GM19240 (cell line): ENCODE measurements around the gene JCHAIN.
A peak's percentile ranks its signal among the peaks of the same experiment; 100 is the strongest.
"Not testable (repeated sequence)": the region's sequence is repeated elsewhere in the genome, so short reads cannot be mapped to it uniquely, and the experiment has no call there.

Experiments
- DNase-seq: peaks from one replicate; pipeline ENCODE4 v3.0.0; 2011; ENCODE audit warnings: low spot score; ENCODE audit not compliant: insufficient read length

The JCHAIN gene

DNA sequence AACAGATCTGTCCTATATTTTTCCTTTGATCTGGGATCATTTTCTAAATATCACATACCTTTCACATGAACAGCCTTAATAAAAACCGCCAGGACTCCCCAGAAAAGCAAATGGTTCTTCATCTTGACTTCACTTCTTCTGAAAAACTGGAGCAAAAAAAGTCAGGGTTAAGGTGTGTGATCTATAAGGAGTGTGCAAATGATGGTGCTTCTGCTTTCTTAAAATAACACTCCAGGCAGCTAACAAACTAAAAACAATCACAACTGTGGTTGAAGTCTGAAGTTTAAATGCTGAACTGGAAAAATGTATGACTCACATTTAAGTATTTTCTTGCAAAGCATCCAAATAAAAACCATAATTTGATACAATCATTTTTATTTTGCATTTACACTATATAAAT lies at the start of gene JCHAIN:
TSS of gene JCHAIN (minus strand) at position 140 of the 400 bp plus-strand sequence. CDS start at position 122, 18 bp downstream.
- no peak for DNase-seq

DNA sequence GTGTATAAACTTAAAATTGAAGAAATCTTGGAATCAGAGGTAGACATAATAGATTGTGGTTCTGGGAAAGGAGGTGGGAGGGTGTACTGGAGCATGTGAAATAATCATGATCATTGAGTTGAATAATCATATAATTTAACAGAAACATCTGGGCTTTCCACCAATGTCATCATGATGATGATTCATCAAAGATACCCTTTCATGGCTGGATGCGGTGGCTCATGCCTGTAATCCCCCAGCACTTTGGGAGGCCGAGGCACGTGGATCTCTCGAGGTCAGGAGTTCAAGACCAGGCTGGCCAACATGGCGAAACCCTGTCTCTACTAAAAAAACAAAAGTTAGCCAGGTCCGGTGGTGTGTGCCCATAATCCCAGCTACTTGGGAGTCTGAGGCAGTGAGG lies 48.8 kb upstream of the JCHAIN start:
- DNase-seq: no peak

DNA sequence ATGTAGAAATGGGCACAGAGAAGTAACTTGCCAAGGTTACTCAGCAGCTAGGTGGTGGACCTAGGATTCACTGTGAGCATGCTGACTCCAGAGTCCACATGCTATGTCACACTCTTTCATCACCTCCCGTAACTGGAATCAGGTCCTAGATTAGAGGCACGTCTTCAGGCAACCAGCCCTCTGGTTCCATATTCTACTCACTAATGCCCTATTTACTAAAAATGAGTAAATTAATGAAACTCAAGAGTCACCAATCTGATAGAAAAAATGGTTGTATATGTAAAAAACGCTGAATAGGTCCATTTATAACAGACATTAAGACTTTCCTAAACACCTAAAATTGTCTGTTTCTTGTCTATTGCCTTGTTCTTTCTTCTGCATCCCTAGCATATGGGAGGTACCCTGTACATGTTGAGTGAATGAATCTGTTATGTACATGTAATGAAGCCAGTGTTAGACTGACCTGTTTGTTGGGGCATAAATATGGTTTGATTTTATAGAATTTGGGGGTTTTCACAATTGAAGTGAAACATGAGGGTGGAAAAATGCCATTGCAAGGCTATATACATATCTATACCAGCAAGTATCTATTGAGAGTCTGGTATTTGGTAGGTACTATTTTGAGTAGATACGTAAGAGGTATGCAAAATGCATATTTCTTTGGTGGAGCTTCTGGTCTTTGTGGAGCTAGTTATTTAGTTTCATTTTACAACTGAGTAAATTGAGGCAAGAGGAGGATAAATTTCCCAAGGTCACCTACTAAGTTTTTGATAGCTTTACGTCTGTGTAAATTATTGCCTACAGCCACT lies 48.0 kb upstream of the JCHAIN start:
- DNase-seq: no peak

DNA sequence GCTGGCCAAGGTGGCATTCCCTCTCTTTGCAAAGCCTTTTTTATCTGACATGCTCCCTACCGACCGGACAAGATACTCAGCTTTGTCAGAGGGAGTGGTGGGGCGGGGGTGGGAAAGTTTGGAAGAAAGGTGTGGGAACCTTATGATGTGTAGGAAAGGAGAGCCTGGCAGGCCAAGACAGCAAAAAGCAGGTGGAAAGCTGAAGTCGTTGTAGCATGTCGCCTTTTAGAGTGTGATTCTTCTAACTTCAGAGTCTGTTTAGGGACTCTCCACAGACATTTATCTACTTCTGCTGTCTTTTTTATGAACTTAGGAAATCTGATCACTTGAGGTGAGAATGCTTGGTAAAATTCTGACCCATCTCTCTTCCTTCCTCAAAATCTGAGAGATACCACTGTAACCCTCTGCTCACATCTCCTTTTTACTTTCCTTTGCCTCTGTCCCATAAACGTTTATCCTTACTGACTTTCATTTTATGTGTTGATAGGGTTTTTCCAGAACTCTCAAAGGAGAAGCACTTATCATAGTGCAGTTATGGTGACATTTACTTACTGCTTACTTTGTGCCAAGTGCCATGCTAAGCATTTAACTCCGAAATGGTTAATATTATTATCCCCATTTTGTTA lies 47.3 kb upstream of the JCHAIN start:
- DNase-seq: no peak

DNA sequence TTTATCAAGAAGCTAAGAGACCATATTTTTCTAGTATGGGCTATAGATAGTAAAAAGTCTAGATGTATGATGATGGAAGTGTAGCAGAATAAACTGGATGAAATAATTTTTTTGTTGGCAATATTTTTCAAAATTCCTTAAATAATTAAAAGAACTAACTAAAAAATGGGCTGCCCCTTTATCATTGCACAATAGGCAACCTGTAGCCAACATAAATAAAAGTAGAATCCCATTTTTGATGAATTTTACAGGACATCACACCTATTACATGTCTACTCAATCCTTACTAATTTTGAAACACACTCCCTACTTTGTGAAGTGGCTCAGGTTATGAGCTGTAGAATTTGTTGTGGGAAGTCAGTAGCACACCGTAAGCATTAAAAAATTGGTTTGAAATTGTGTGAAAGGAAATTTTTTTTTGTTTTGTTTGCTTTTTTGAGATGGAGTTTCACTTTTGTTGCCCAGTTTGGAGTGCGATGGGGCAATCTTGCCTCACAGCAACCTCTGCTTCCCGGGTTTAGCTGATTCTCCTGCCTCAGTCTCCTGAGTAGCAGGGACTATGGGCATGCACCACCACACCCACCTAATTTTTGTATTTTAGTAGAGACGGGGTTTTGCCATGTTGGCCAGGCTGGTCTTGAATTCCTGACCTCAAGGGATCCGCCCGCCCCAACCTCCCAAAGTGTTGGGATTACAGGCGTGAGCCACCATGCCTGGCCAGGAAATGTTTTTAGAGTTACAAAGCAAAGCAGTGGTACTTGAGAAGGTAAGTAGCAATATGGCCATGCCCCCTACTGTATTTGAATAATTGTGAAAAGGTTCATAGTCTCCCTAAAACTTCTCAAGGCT lies 46.5 kb upstream of the JCHAIN start:
- no peak for DNase-seq

DNA sequence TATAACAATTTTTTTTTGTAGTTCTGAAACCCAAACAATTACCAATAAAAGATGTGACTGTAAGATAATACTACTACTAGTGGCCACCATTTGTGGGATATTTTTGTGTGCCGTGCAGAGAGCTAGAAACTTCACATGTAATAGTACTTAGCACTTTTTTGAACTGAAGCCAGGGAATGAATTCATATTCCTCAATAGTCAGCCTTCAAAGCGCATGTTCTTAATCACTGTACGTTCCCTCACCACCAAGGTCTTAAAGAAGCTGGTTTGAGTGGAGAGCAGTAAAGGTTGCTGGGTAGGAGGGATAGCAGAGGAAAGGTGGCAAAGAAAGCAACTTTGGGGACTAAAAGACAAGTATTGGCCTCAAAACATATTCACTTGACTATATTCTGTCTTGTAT lies 45.8 kb upstream of the JCHAIN start:
- no peak for DNase-seq

DNA sequence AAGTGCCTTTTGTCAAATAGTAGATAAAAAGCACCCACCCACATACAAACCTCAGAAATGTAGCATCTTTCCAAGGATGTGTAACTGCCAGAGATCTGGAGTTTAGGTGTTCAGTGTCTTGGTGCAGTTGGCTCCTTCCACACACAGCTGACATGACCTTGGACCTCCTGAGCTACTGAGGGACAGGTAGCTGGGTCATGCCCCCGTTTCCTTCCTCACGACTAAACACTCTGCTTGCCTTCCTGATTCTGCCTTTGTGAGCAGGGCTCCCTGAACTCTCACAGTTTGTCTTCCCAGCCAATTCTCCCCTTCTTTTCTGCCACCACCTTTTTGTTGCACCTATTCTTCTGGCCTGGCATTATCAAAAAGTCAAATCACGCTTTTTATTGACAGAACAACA lies 45.3 kb upstream of the JCHAIN start:
- no peak for DNase-seq

DNA sequence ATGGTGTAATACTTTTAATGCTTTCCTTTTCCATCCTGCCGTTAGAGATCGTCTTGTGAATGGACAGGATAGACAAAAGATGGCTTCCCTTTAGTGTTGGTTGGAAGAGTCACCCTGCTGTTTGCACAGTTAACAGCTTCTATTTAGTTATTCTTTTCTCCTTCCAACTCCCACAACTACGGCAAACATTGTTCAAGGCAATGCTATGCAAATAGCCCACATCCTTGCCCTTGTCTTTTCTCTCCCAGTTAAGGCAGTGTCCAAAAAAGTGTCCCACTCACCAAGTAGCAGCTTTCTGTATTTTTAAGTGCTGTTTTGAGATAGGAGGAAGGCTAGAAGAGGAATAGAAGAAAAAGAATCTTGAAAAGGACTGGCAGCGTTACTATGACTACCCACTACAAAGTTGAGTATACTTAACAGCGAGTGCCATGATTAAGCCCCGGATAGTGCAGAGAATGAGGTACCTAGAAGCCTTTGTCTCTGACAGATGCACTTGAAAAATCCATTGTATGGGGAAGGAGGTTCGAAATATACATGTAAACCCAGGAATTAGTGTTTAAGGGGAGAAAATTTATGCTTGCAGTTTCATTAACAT lies 43.4 kb upstream of the JCHAIN start:
- DNase-seq: no peak

DNA sequence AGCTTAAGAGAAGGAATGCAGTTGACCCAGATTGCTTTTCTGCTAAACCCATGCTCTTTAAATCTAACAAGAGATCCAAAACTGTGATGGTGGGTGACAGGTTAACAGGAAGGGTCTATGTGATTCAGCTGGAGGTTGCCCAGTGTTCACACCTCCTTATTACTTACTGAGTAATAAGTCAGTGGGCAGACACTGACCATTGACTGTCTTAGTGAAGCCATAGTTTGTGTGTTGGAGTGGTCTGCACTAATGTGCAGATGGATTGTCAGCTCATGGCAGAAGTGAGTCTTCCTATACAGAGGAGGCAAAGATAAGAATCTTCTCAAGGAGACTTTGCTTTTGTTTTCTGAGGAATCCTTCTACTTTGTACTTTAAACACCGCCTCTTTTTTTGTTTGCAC lies 40.2 kb upstream of the JCHAIN start:
- DNase-seq: no peak

DNA sequence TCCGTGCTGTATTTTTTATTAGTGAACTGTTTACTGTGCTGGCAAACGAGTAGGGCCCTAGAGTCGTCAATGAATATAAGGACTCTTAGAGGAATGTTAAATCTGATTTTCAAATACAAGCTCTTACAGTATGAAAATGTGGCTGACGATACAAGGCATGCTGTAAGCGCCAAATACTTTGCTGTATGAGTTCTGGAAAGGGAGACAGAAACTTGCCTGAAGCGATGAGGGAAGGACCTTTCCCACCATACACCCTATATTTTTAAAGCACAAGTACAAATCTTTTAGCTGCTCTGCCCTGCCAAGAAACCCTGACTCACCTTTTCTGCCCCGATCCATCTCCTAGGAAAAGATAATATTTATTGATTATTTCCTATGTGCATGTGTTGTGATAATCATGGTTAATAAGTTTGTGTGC lies 39.7 kb upstream of the JCHAIN start:
- no peak for DNase-seq

DNA sequence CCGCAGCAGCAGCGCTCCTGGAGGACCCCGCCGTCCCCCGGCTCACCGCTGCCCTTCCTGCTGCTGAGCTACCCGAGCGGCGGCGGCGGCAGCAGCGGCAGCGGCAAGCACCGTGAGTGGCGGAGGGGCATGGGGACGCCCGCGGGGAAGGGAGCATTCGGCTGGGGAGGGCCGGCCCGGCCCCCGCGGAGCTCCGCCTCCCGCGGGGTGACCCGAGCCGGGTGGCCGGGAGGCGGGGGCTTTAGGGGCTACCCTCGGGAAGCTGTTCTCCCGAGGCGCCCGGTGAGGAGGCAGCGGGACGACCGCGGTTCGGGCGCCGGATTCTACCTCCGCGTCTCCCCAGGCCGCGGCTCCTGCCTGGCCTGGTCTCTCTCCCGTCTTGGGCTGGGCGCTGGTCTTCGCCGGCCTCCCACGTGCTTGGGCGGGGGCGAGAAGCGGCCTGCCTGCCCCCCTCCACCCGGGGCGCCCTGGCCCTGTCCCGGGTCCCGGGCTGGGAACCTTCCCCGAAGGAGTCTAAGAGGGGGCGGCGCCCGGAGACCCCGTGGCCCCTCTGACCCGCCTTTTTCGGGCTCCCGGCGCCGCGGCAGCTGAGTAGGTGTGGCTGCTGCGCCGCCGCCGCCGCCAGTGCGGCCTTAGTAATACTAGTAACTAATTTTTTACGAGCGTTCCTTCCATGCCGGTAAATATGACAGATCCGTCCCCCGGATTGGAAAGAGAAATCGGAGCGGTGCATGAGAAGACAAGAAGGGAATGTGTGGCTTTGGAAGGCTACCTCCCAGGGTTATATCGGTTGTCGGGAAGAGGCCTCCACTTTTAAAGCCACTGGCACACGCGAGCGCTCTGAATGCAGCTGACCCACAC lies 39.1 kb upstream of the JCHAIN start:
- DNase-seq: peak; percentile 41

DNA sequence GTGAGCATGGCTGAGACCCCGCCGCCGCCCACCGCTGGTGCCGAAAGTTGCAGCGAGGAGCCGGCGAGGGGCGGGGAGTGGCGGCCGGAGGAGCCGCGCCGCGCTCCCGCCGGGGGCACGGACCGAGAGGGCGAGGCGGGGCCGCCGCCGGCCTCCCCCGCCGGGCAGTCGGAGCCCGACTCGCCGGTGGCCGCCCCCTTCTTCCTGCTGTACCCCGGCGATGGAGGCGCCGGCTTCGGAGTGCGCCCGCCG lies 38.5 kb upstream of the JCHAIN start:
- no peak for DNase-seq

DNA sequence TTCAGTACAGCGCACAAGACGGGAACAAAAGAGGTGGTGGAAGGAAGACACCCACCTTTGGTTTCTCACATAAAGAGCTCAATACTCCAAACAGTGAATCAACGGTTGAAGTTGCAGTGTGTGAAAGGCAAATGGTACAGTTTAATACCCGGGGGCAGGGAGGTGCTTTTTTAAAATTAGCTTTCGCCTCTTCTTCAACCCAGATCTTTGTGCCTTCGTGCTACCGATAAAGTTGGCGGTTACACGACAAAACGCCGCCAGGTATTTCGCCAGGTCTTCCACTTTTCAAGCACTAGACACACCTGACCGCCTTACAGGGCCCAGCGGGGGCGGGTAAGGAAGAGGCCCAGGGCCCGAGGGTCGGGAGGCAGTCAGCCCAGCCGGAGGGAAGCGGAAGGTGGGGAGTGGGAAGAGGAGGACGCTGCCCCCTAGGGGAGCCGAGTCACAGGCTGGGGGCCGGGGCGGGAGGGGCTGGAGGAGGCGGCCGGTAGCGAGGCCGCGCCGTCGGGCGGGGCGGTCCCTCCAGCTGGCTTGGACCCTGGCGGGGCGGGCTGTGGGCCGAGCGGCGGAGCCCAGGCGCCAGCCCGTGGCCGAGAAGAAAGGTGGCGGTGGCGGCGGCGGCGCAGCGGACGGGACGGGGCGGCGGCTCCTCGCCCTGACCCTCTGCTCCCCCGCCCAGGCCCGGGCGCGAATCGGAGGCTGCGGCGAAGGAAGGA lies 38.1 kb upstream of the JCHAIN start:
- DNase-seq: peak; percentile 47

DNA sequence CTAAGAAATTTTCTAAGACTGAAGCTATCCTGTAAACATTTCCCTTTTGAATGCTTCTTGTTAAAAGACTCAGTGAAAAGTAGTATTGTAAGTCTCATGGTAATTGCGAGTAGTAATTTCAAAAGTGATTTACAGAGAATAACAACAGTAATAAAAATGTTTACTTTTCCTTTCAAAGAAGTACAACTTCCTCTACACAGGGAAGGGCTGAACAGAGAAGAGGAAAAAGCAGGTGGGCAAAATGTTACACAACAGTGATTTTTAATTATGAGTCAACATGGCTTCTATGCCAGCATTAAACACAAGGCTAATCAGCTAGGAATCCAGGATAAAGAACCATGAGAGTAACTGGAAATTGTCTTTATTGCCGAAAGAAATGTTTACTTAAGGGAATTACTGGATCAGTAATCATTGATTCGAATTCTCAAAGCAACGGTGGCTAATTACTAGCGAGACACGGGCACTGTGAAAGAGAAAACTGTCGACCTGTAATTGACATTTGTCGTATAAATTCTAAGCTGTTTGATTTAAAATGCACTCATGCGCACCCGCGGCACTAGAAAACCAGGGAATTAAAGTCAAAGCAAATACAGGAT lies 37.4 kb upstream of the JCHAIN start:
- DNase-seq: no peak

DNA sequence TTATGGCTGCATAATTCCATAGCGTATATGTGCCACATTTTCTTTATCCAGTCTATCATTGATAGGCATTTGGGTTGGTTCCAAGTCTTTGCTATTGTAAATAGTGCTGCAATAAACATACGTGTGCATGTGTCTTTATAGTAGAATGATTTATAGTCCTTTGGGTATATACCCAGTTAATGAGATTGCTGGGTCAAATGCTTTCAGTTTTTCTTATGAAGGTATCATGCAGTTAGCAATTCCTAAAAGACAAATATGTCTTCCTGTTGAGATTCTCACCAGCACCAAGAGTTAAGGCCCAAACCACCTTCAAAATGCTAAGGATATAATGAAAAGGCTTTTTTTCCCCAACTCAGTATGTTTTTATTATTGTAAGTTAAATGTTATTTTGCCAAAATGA lies 36.3 kb upstream of the JCHAIN start:
- not testable (repeated sequence) for DNase-seq

DNA sequence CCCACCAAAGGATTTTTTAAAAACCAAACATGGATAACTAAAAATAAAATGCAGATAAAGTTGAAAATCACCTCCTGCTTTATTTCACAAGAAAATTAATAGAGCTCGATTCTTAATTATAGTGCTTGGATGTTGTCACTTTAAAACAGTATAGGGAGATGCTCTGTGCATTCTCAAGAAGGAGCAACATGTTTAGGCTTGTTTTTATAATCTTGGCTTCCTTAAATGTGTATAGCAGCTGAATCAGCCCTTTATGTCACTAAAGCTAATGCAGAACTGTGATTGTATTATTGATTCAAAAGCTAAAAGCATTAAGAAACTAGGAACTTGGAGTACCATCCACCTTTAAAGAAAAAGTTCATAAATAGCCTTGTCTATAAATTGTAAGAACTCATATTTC lies 35.0 kb upstream of the JCHAIN start:
- no peak for DNase-seq

DNA sequence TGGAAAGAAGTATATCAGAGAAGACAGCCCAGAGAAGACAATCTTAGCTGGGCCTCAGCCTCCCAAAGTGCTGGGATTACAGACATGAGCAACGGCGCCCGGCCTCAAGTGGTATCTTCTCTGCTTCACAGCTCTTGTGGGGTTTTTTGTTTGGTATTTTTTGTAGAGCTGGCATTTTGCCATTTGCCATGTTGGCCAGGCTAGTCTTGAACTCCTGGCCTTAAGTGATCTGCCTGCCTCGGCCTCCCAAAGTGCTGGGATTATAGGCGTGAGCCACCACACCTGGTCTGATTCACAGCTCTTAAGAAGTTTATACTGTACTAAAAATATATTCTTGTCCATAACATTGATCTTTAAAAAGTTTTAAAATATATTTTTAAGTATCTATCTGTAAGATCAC lies 34.4 kb upstream of the JCHAIN start:
- DNase-seq: no peak

DNA sequence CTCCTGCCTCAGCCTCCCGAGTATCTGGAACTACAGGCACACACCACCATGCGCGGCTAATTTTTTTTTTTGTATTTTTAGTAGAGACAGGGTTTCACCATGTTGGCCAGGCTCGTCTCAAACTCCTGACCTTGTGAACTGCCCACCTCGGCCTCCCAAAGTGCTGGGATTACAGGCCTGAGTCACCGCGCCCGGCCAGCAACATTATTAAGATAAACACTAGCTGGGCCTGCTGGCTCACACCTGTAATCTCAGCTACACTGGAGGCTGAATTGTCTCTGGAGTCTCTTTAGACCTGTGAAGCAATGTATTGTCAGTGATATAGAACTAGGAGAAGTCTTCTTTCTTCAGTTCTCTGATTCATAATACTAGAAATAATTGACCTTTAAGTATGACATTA lies 32.1 kb upstream of the JCHAIN start:
- not testable (repeated sequence) for DNase-seq

DNA sequence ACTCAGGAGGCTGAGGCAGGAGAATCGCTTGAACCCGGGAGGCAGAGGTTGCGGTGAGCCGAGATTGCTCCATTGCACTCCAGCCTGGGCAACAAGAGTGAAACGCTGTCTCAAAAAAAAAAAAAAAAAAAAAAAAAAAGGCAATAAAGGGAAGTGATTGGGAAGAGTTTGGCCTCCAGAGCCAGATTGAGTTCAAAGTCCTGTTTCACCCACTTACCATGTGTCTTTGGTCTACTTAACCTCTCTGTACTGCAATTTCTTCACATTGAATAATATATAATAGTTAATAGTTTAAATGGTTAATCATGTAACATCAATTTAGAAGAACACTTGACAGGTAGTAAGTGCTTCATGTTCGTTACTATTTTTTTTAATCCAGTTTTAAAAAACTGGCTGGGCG lies 28.3 kb upstream of the JCHAIN start:
- not testable (repeated sequence) for DNase-seq

DNA sequence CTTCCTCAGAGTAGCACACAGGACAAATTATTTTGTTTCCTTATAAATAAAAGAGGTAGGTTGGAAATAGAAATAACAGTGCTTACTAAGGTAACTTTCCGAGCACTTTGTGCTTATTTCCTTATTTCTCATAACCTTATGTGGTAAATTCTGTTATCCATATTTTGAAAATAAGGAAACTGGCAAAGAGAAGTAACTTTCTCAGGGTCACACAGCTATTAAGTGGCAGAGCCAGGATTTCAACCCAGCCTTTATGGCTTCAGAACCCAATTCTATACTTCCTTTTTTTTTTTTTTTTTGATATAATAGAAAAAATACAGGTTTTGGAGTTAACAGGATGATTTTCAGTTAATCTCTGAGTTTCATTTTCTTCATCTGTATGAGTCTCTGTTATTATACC lies 25.4 kb upstream of the JCHAIN start:
- no peak for DNase-seq
